ENCODE measurements around the gene PEPD.

- no peak for TF ChIP-seq MAX (IDR thresholded peaks at IDR 0.05)
- TF ChIP-seq CTCF (IDR thresholded peaks at IDR 0.05 in 2 of 3, conservative IDR thresholded peaks at IDR 0.05 in 1 of 3; ENCODE audit: borderline replicate concordance in 1 of 3, insufficient read depth in 1 of 3, low read depth in 2 of 3, low read length in 2 of 3): no peak
- no peak for TF ChIP-seq POLR2A (IDR thresholded peaks at IDR 0.05; ENCODE audit: borderline replicate concordance, extremely low read depth, insufficient read depth, insufficient read length)
- TF ChIP-seq CBX3 (IDR thresholded peaks at IDR 0.05; ENCODE audit: low read depth): no peak
- no peak for TF ChIP-seq YY1 (IDR thresholded peaks at IDR 0.05; ENCODE audit: extremely low read depth, insufficient replicate concordance, low read depth, low read length)
These were observed 58.4 kb downstream of the PEPD start for GRCh38 chr19:33463199-33463598.

Measured in HCT116 (cell line).